ENCODE data around the gene PLA2G4F. TPM values are rescaled to one million over a fixed set of nuclear protein-coding genes. Genes with fewer than 3 reads are reported as not detected.

The PLA2G4F gene
- polyA plus RNA-seq, 2 donors = 12.9 to 21.8 TPM

DNA sequence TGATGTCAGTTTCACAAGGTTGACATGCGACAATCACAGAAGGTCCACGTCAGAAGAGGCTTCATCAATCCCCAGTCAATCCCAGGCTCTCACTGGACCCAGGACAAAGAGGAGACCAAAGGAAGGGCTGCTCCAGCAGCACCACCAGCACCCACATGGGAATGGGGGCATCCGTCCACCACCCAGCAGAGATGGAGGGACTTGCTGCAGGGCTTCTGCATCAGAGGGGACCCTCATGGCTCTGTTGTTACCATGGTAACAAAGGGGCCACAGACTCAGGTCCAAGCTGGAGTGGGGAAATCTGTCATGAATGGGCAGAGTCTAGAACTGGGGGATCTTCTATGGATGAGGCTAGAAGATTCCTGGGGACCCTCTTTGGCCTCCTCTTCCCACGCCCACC, 13.1 kb downstream of the PLA2G4F start:
- H3K27ac ChIP-seq (ENCODE audit: low read depth in 2 of 2, low read length in 1 of 2) = no peak overlapping the region
- 86 to 92% methylated on average over 4 of the region's 4 CpGs for WGBS, 2 donors
- no peaks in the 10 kb centered on the region for H3K9me3 ChIP-seq (ENCODE audit: control insufficient read depth in 2 of 2, insufficient read depth in 1 of 2, low read depth in 1 of 2, low read length in 1 of 2)
- H3K4me1 ChIP-seq (ENCODE audit: control insufficient read depth in 2 of 2, insufficient read depth in 2 of 2, low read length in 1 of 2) = peaks cover 0 to 6% of the 10 kb centered on the region in 2 donors
- H3K4me3 ChIP-seq (ENCODE audit: low read depth in 1 of 2, low read length in 2 of 2) = no peak overlapping the region
- H3K36me3 ChIP-seq (ENCODE audit: control insufficient read depth in 2 of 2, insufficient read depth in 2 of 2, low read length in 1 of 2) = no peaks in the 10 kb centered on the region
- H3K27me3 ChIP-seq (ENCODE audit: control insufficient read depth in 1 of 2, insufficient read depth in 2 of 2, low read length in 2 of 2) = no peaks in the 10 kb centered on the region

- H3K4me3 ChIP-seq (ENCODE audit: low read depth in 1 of 2, low read length in 2 of 2) = no peak overlapping the region
- no peaks in the 10 kb centered on the region for H3K36me3 ChIP-seq (ENCODE audit: control insufficient read depth in 2 of 2, insufficient read depth in 2 of 2, low read length in 1 of 2)
- H3K9me3 ChIP-seq (ENCODE audit: control insufficient read depth in 2 of 2, insufficient read depth in 1 of 2, low read depth in 1 of 2, low read length in 1 of 2) = no peaks in the 10 kb centered on the region
- no peaks in the 10 kb centered on the region for H3K27me3 ChIP-seq (ENCODE audit: control insufficient read depth in 1 of 2, insufficient read depth in 2 of 2, low read length in 2 of 2)
- 86 to 87% methylated on average over 21 of the region's 21 CpGs for WGBS, 2 donors
- H3K4me1 ChIP-seq (ENCODE audit: control insufficient read depth in 2 of 2, insufficient read depth in 2 of 2, low read length in 1 of 2) = peaks cover 0 to 6% of the 10 kb centered on the region in 2 donors
- H3K27ac ChIP-seq (ENCODE audit: low read depth in 2 of 2, low read length in 1 of 2) = no peak overlapping the region
Observed at GRCh38 chr15:42141795-42142667, 14.4 kb downstream of the PLA2G4F start.

GRCh38 chr15:42141246-42141645, 15.2 kb downstream of the PLA2G4F start:
- Histone ChIP-seq H3K27me3 (ENCODE audit: control insufficient read depth in 1 of 2, insufficient read depth in 2 of 2, low read length in 2 of 2) (no peaks in the 10 kb centered on the region), H3K4me3 (ENCODE audit: low read depth in 1 of 2, low read length in 2 of 2) (no peak overlapping the region)
- 90% methylated on average over 7 of the region's 7 CpGs for WGBS, 2 donors

DNA sequence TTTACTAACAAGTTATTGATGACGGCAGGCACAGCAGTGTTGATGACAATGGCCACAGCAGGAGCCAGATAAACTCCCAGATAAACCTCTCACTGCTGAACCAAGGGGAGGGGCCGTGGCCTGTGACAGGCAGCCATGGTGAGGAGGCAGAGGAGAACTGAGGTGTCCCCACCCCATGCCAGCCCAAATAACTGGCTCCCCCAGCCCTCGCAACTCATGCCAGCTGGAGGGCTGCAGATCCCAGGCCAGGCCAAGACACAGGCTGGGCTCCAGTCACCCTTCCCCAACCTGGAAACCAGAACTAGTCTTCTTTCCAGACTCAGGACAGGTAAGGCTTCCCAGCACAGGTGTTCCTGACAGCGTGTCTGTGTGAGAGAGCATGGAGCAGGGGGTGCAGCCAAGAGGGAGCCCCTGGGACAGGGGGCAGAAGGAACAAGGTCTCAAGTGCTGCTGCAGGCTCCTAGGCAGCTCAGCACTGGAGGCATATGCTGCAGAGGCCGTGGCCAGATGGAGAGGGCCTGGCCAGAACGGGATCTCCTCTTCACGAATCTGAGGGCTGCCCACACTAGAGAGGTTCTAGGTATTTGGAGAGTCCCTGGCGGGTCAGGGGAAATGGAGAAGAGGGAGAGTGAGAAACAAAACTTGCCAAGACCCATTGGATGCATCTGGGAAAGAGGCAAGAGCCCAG, 15.9 kb downstream of the PLA2G4F start:
- Histone ChIP-seq H3K36me3 (ENCODE audit: control insufficient read depth in 2 of 2, insufficient read depth in 2 of 2, low read length in 1 of 2) (no peaks in the 10 kb centered on the region), H3K4me1 (ENCODE audit: control insufficient read depth in 2 of 2, insufficient read depth in 2 of 2, low read length in 1 of 2) (peaks cover 0 to 6% of the 10 kb centered on the region in 2 donors), H3K9me3 (ENCODE audit: control insufficient read depth in 2 of 2, insufficient read depth in 1 of 2, low read depth in 1 of 2, low read length in 1 of 2) (no peaks in the 10 kb centered on the region), H3K27me3 (ENCODE audit: control insufficient read depth in 1 of 2, insufficient read depth in 2 of 2, low read length in 2 of 2) (no peaks in the 10 kb centered on the region), H3K4me3 (ENCODE audit: low read depth in 1 of 2, low read length in 2 of 2) (no peak overlapping the region), H3K27ac (ENCODE audit: low read depth in 2 of 2, low read length in 1 of 2) (no peak overlapping the region)
- WGBS, 2 donors = 82 to 85% methylated on average over 8 of the region's 8 CpGs

More at GRCh38 chr15:42141246-42141645, 15.2 kb downstream of the PLA2G4F start:
- H3K4me1 ChIP-seq (ENCODE audit: control insufficient read depth in 2 of 2, insufficient read depth in 2 of 2, low read length in 1 of 2) = peaks cover 0 to 6% of the 10 kb centered on the region in 2 donors
- H3K27ac ChIP-seq (ENCODE audit: low read depth in 2 of 2, low read length in 1 of 2) = no peak overlapping the region
- no peaks in the 10 kb centered on the region for H3K9me3 ChIP-seq (ENCODE audit: control insufficient read depth in 2 of 2, insufficient read depth in 1 of 2, low read depth in 1 of 2, low read length in 1 of 2)
- H3K36me3 ChIP-seq (ENCODE audit: control insufficient read depth in 2 of 2, insufficient read depth in 2 of 2, low read length in 1 of 2) = no peaks in the 10 kb centered on the region

GRCh38 chr15:42139596-42139995, 16.8 kb downstream of the PLA2G4F start:
- WGBS, 2 donors = 66 to 71% methylated on average over 6 of the region's 6 CpGs
- Histone ChIP-seq H3K9me3 (ENCODE audit: control insufficient read depth in 2 of 2, insufficient read depth in 1 of 2, low read depth in 1 of 2, low read length in 1 of 2) (no peaks in the 10 kb centered on the region), H3K36me3 (ENCODE audit: control insufficient read depth in 2 of 2, insufficient read depth in 2 of 2, low read length in 1 of 2) (no peaks in the 10 kb centered on the region), H3K4me1 (ENCODE audit: control insufficient read depth in 2 of 2, insufficient read depth in 2 of 2, low read length in 1 of 2) (peaks cover 0 to 6% of the 10 kb centered on the region in 2 donors), H3K27ac (ENCODE audit: low read depth in 2 of 2, low read length in 1 of 2) (no peak overlapping the region), H3K4me3 (ENCODE audit: low read depth in 1 of 2, low read length in 2 of 2) (no peak overlapping the region), H3K27me3 (ENCODE audit: control insufficient read depth in 1 of 2, insufficient read depth in 2 of 2, low read length in 2 of 2) (no peaks in the 10 kb centered on the region)

GRCh38 chr15:42138968-42139386, 17.5 kb downstream of the PLA2G4F start:
- Histone ChIP-seq H3K9me3 (ENCODE audit: control insufficient read depth in 2 of 2, insufficient read depth in 1 of 2, low read depth in 1 of 2, low read length in 1 of 2) (no peaks in the 10 kb centered on the region), H3K36me3 (ENCODE audit: control insufficient read depth in 2 of 2, insufficient read depth in 2 of 2, low read length in 1 of 2) (no peaks in the 10 kb centered on the region), H3K27ac (ENCODE audit: low read depth in 2 of 2, low read length in 1 of 2) (no peak overlapping the region), H3K4me3 (ENCODE audit: low read depth in 1 of 2, low read length in 2 of 2) (no peak overlapping the region), H3K4me1 (ENCODE audit: control insufficient read depth in 2 of 2, insufficient read depth in 2 of 2, low read length in 1 of 2) (peaks cover 0 to 6% of the 10 kb centered on the region in 2 donors), H3K27me3 (ENCODE audit: control insufficient read depth in 1 of 2, insufficient read depth in 2 of 2, low read length in 2 of 2) (no peaks in the 10 kb centered on the region)
- WGBS, 2 donors = 47 to 57% methylated on average over 3 of the region's 3 CpGs

DNA sequence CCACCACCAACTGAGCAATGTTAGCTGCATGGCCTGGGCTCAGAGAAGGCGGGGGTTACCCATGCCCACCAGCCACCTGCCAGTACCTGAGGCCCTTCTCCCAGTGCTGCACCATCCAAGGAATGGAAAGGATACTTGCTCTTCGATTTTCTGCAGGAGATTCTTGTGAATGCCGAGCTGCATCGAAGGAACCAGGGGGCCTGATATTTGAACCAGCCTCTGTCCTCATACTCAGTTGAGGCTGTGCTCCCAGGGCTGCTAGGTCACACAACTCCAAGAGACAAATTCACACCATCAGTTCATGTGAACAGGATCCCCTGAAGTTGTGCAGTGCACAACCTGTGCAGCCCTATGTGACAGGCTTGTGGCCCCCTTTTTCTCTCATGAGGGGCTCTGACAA, 18.0 kb downstream of the PLA2G4F start:
- Histone ChIP-seq H3K9me3 (ENCODE audit: control insufficient read depth in 2 of 2, insufficient read depth in 1 of 2, low read depth in 1 of 2, low read length in 1 of 2) (no peaks in the 10 kb centered on the region), H3K27me3 (ENCODE audit: control insufficient read depth in 1 of 2, insufficient read depth in 2 of 2, low read length in 2 of 2) (no peaks in the 10 kb centered on the region), H3K4me3 (ENCODE audit: low read depth in 1 of 2, low read length in 2 of 2) (no peak overlapping the region), H3K4me1 (ENCODE audit: control insufficient read depth in 2 of 2, insufficient read depth in 2 of 2, low read length in 1 of 2) (peaks cover 0 to 6% of the 10 kb centered on the region in 2 donors), H3K27ac (ENCODE audit: low read depth in 2 of 2, low read length in 1 of 2) (no peak overlapping the region), H3K36me3 (ENCODE audit: control insufficient read depth in 2 of 2, insufficient read depth in 2 of 2, low read length in 1 of 2) (no peaks in the 10 kb centered on the region)
- WGBS, 2 donors = 85 to 88% methylated on average over 4 of the region's 4 CpGs

DNA sequence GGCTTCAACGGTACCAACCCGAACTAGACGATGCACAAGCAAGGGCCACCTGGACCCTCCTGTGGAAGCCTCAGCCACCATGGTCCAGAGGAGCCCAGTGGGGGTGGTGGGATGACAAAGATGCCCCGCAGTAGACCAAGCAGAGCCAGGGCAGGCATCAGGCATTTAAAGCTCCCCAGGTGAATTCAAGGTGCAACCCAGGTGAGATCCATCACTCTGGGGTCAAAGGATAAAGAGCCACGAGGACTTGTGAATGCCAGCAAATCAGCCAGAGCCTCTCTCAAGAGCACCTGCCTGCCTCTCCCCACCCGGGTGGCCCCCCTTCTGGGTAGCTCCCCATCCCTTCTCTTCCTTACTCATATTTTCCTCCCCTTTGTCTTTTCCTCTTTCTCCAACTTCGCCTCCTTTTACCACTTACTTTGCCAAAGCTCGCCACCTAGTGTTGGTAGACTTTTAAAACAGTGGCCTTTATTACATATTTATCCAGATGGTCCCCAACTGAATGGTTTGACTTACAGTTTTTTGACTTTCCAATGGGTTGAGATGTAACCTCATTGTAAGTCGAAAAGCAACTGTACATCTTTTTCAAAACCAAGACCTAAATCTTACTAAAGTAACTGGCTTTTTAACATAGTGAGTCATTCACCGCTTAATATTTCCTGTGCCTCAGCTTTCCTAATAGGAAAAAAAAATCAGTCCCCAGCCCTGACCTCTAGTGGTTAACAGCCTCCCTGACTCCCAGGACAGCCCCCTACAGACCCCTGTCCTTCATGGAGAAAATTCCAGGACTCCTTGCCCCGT, 18.8 kb downstream of the PLA2G4F start:
- H3K9me3 ChIP-seq (ENCODE audit: control insufficient read depth in 2 of 2, insufficient read depth in 1 of 2, low read depth in 1 of 2, low read length in 1 of 2) = no peaks in the 10 kb centered on the region
- no peaks in the 10 kb centered on the region for H3K36me3 ChIP-seq (ENCODE audit: control insufficient read depth in 2 of 2, insufficient read depth in 2 of 2, low read length in 1 of 2)
- no peaks in the 10 kb centered on the region for H3K27me3 ChIP-seq (ENCODE audit: control insufficient read depth in 1 of 2, insufficient read depth in 2 of 2, low read length in 2 of 2)
- H3K4me3 ChIP-seq (ENCODE audit: low read depth in 1 of 2, low read length in 2 of 2) = no peak overlapping the region
- H3K27ac ChIP-seq (ENCODE audit: low read depth in 2 of 2, low read length in 1 of 2) = no peak overlapping the region
- WGBS, 2 donors = 47 to 48% methylated on average over 11 of the region's 11 CpGs
- peaks cover 0 to 6% of the 10 kb centered on the region in 2 donors for H3K4me1 ChIP-seq (ENCODE audit: control insufficient read depth in 2 of 2, insufficient read depth in 2 of 2, low read length in 1 of 2)

GRCh38 chr15:42136513-42136912, 19.9 kb downstream of the PLA2G4F start:
- Histone ChIP-seq H3K36me3 (ENCODE audit: control insufficient read depth in 2 of 2, insufficient read depth in 2 of 2, low read length in 1 of 2) (no peaks in the 10 kb centered on the region), H3K4me1 (ENCODE audit: control insufficient read depth in 2 of 2, insufficient read depth in 2 of 2, low read length in 1 of 2) (peaks cover 0 to 9% of the 10 kb centered on the region in 2 donors), H3K9me3 (ENCODE audit: control insufficient read depth in 2 of 2, insufficient read depth in 1 of 2, low read depth in 1 of 2, low read length in 1 of 2) (no peaks in the 10 kb centered on the region), H3K27ac (ENCODE audit: low read depth in 2 of 2, low read length in 1 of 2) (no peak overlapping the region), H3K4me3 (ENCODE audit: low read depth in 1 of 2, low read length in 2 of 2) (no peak overlapping the region), H3K27me3 (ENCODE audit: control insufficient read depth in 1 of 2, insufficient read depth in 2 of 2, low read length in 2 of 2) (no peaks in the 10 kb centered on the region)
- WGBS, 2 donors = 83 to 85% methylated on average over 11 of the region's 11 CpGs
